Endothelial cell of umbilical vein (primary cell): ENCODE results near the gene CCM2. TPM values are rescaled to one million over a fixed set of nuclear protein-coding genes. Genes with fewer than 3 reads are reported as not detected.

Experiments
- BruUV-seq: library from RNA; stranded (reverse); fragments of 400-500 nt; replicated peaks from 2 replicates; lab custom pipeline; 2021; lab: Mats Ljungman, UMichigan
- CTCF ChIA-PET: fragments of 300-600, 350-600 bp; sonication (Branson Sonifier 250); formaldehyde crosslinking; loops from one replicate; lab custom pipeline; 2021; ENCODE audit warnings: antibody characterized with exemption, inconsistent platforms; lab: Charles Lee
- POLR2A ChIA-PET: fragments of 300-600, 350-600 bp; sonication (Branson Sonifier 250); formaldehyde crosslinking; loops from one replicate; lab custom pipeline; 2021; ENCODE audit warnings: antibody characterized with exemption, inconsistent platforms; lab: Charles Lee
- DNase-seq: peaks from one replicate; pipeline ENCODE4 v3.0.0-alpha.2; 2011; ENCODE audit warnings: low read depth, low spot score
- FAIRE-seq: peaks from 2 replicates; lab custom pipeline; 2011; peaks lifted over from hg19 to GRCh38; lab: Jason Lieb, UNC
- H2AFZ ChIP-seq: 2 replicates; pipeline ENCODE4 v1.6.0; 2012; ENCODE audit warnings: low read depth, low read length, control low read depth, inconsistent platforms
- H3K27ac ChIP-seq: 2 replicates; pipeline ENCODE4 v1.5.1; 2011; ENCODE audit warnings: low read depth, mild to moderate bottlenecking, control low read depth, low read length, moderate library complexity; ENCODE audit not compliant: insufficient read depth
- H3K27me3 ChIP-seq, 2 experiments: 2 replicates each; pipeline versions ENCODE4 v1.6.0 to v1.6.1; 2011; ENCODE audit warnings: low read length in 2 of 2, mixed read lengths in 1 of 2; ENCODE audit not compliant: control insufficient read depth in 2 of 2, insufficient read depth in 2 of 2
- H3K36me3 ChIP-seq, 2 experiments: 2 replicates in 1 of 2; 3 replicates in 1 of 2; pipeline ENCODE4 v1.5.1; 2011; ENCODE audit warnings: low read length in 2 of 2, mild to moderate bottlenecking in 1 of 2, moderate library complexity in 1 of 2; ENCODE audit not compliant: control insufficient read depth in 2 of 2, insufficient read depth in 2 of 2; ENCODE audit errors: extremely low read depth in 1 of 2
- H3K4me1 ChIP-seq: 3 replicates; pipeline ENCODE4 v1.5.1; 2011; ENCODE audit warnings: mild to moderate bottlenecking, low read length; ENCODE audit not compliant: control insufficient read depth, insufficient read depth; ENCODE audit errors: extremely low read depth
- H3K4me2 ChIP-seq: 2 replicates; pipeline ENCODE4 v1.6.1; 2011; ENCODE audit warnings: low read length, control low read depth, mixed read lengths; ENCODE audit not compliant: insufficient read depth
- H3K4me3 ChIP-seq, 3 experiments: fragments of 200-600 bp in 1 of 3; sonication (generic), shearing (Covaris generic) in 1 of 3; replicated peaks in 1 of 3; 2 replicates each; pipeline ENCODE4 v1.5.1; 2011 to 2016; ENCODE audit warnings: control low read depth in 3 of 3, low read length in 3 of 3, mild to moderate bottlenecking in 2 of 3, inconsistent platforms in 1 of 3, low read depth in 1 of 3, moderate library complexity in 1 of 3; ENCODE audit not compliant: insufficient read depth in 1 of 3
- H3K79me2 ChIP-seq: 2 replicates; pipeline ENCODE4 v1.6.0; 2012; ENCODE audit warnings: low read length, inconsistent platforms; ENCODE audit not compliant: control insufficient read depth, insufficient read depth
- H3K9ac ChIP-seq: replicated peaks from 2 replicates; pipeline ENCODE3; 2011; ENCODE audit warnings: low read length, control low read depth; ENCODE audit not compliant: insufficient read depth; ENCODE audit errors: extremely low read depth
- H3K9me1 ChIP-seq: replicated peaks from 3 replicates; pipeline ENCODE4 v1.6.0; 2011; ENCODE audit warnings: mild to moderate bottlenecking, low read length; ENCODE audit not compliant: control insufficient read depth, insufficient read depth; ENCODE audit errors: extremely low read depth
- H3K9me3 ChIP-seq: replicated peaks from 2 replicates; pipeline ENCODE4 v1.5.1; 2012; ENCODE audit warnings: low read length, inconsistent platforms; ENCODE audit not compliant: control insufficient read depth, insufficient read depth
- H4K20me1 ChIP-seq: replicated peaks from 2 replicates; pipeline ENCODE3; 2011; ENCODE audit warnings: mild to moderate bottlenecking, low read length; ENCODE audit not compliant: control insufficient read depth, insufficient read depth; ENCODE audit errors: extremely low read depth
- CTCF ChIP-seq, 2 donors: IDR thresholded peaks; 1 replicate in 1 of 2; 2 replicates in 1 of 2; pipeline ENCODE4 v1.5.1; 2011; ENCODE audit warnings: low read length in 2 of 2, mild to moderate bottlenecking in 2 of 2, moderate library complexity in 2 of 2, control low read depth in 1 of 2, inconsistent platforms in 1 of 2, low read depth in 1 of 2; ENCODE audit not compliant: insufficient read depth in 1 of 2; ENCODE audit errors: extremely low read depth in 1 of 2
- EZH2 ChIP-seq: IDR thresholded peaks from 2 replicates; pipeline ENCODE4 v1.6.1; 2012; ENCODE audit warnings: borderline replicate concordance, low read depth, mild to moderate bottlenecking, moderate library complexity, low read length, inconsistent platforms; ENCODE audit not compliant: severe bottlenecking
- FOS ChIP-seq: IDR thresholded peaks from 2 replicates; pipeline ENCODE4 v1.6.1; 2011; ENCODE audit warnings: mild to moderate bottlenecking, low read length, moderate library complexity, borderline replicate concordance; ENCODE audit not compliant: insufficient read depth
- GATA2 ChIP-seq: IDR thresholded peaks from 2 replicates; pipeline ENCODE4 v1.7.0; 2011; ENCODE audit warnings: low read depth, mild to moderate bottlenecking, moderate library complexity, mixed read lengths, low read length; ENCODE audit not compliant: insufficient read length, insufficient read depth
- JUN ChIP-seq: IDR thresholded peaks from 2 replicates; pipeline ENCODE4 v1.6.1; 2011; ENCODE audit warnings: borderline replicate concordance, low read depth; ENCODE audit not compliant: insufficient read length, insufficient read depth
- MYC ChIP-seq: IDR thresholded peaks from one replicate; pipeline ENCODE4 v1.6.1; 2011; ENCODE audit warnings: mild to moderate bottlenecking, low read depth, low read length
- POLR2A ChIP-seq: IDR thresholded peaks from 2 replicates; pipeline ENCODE4 v1.6.1; 2012; ENCODE audit warnings: low read depth, mild to moderate bottlenecking, control low read depth, low read length
- POLR2AphosphoS5 ChIP-seq: IDR thresholded peaks from 2 replicates; pipeline ENCODE4 v1.6.1; 2012; ENCODE audit warnings: low read depth, mild to moderate bottlenecking, control low read depth, low read length, moderate library complexity; ENCODE audit not compliant: insufficient read depth
- dilution Hi-C: fragments of 300-500 bp; cut with MboI; formaldehyde crosslinking; loops from one replicate; pipeline ENCODE4 v1.15.0; 2019; ENCODE audit warnings: low sequenced_read_pairs; ENCODE audit not compliant: extremely low pct_ligation_motif_present
- intact Hi-C: fragments of 100-400 bp; cut with micrococcal nuclease; formaldehyde crosslinking; loops from one replicate; pipeline ENCODE4 v1.10.0; 2022
- polyA plus RNA-seq, 4 experiments: library from polyadenylated mRNA; depleted of rRNA in 3 of 4; stranded (reverse) in 3 of 4; unstranded in 1 of 4; fragments of >200 nt; gene quantifications; 2 replicates each; pipeline versions ENCODE4 v1.2.1 to v1.2.3, GENCODE V29; 2011 to 2012; ENCODE audit warnings: missing spikeins in 1 of 4
- total RNA-seq: library from RNA; stranded (reverse); gene quantifications from 2 replicates; pipeline ENCODE4 v1.2.3, GENCODE V29; 2021
- TF ChIP-seq, protein P1 (sequence below): IDR thresholded peaks from 2 replicates; pipeline ENCODE4 v1.6.1; 2011; ENCODE audit not compliant: insufficient read depth, insufficient read length

Gene CCM2
- total and polyA plus RNA-seq, 2 donors (not counting 3 experiments of a cell fraction or from before 2014, with no cell fraction given), result 66.1 to 70.4 TPM

DNA sequence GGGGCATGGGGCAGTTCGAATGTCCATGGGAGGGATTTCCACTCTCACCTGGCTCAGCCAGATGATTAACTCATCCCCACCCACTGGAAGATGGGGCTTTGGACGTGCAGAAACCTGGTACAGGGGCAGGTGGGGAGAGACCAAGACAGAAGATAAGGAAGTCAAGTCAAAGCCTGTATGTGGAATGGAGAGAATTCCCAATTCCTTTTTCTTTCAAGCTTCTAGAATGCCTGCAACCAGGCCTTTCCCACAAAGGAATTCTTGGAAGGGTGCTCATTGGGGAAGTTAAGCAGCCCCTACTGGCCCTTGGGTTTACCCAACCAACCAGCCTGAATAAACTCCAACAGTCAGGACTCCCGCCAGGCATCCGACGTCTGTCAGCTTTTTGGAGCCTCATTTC, 39.1 kb downstream of the CCM2 start:
- FAIRE-seq, result no peak
- Histone ChIP-seq H4K20me1 (peaks cover 4% of the 10 kb centered on the region), H3K4me1 (no peaks in the 10 kb centered on the region), H3K9me1 (no peaks in the 10 kb centered on the region), H3K36me3 (peaks cover 10 to 18% of the 10 kb centered on the region in 2 experiments), H3K4me2 (no peak overlapping the region), H3K4me3 (no peak overlapping the region), H3K9me3 (no peaks in the 10 kb centered on the region), H3K27ac (no peak overlapping the region), H2AFZ (no peak overlapping the region), H3K79me2 (peaks cover 29% of the 10 kb centered on the region), H3K27me3 (no peaks in the 10 kb centered on the region), H3K9ac (no peak overlapping the region)
- TF ChIP-seq MYC (no peak), GATA2 (no peak), EZH2 (no peak), JUN (no peak), POLR2A (no peak), CTCF (IDR thresholded peaks at IDR 0.05; ENCODE audit: extremely low read depth in 1 of 2, insufficient read depth in 1 of 2, low read depth in 1 of 2, low read length in 2 of 2) (no peak), POLR2AphosphoS5 (no peak), FOS (no peak)
- TF ChIP-seq, protein P1, sequence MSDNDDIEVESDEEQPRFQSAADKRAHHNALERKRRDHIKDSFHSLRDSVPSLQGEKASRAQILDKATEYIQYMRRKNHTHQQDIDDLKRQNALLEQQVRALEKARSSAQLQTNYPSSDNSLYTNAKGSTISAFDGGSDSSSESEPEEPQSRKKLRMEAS, result no peak
- no TSS peak for BruUV-seq
- POLR2A ChIA-PET, result no interaction called here
- intact Hi-C loops, result no loop called here
- CTCF ChIA-PET, result no interaction called here
- DNase-seq, result no peak
- dilution Hi-C loops, result no loop called here
